Thyroid gland (tissue), 4 donors: ENCODE results near the gene NR4A3. TPM values are rescaled to one million over a fixed set of nuclear protein-coding genes. Genes with fewer than 3 reads are reported as not detected.

Experiments
- DNase-seq, 2 donors: peaks; one replicate each; pipeline ENCODE4 v3.0.0-alpha.2; 2019
- H3K27ac ChIP-seq, 3 donors: fragments of 200-600 bp; sonication (generic); 1 replicate in 2 of 3; 2 replicates in 1 of 3; pipeline ENCODE4 v1.5.1; 2016 to 2019; ENCODE audit warnings: mild to moderate bottlenecking in 1 of 3, moderate library complexity in 1 of 3
- H3K27me3 ChIP-seq: fragments of 200-600 bp; sonication (generic); one replicate; pipeline ENCODE4 v1.5.1; 2019
- H3K36me3 ChIP-seq, 2 donors: fragments of 200-600 bp; sonication (generic); one replicate each; pipeline ENCODE4 v1.5.1; 2016 to 2019
- H3K4me1 ChIP-seq, 2 donors: fragments of 200-600 bp; sonication (generic); one replicate each; pipeline ENCODE4 v1.5.1; 2017 to 2019
- H3K4me3 ChIP-seq, 3 donors: fragments of 200-600 bp; sonication (generic); replicated peaks in 1 of 3; 1 replicate in 2 of 3; 2 replicates in 1 of 3; pipeline ENCODE4 v1.5.1; 2016; ENCODE audit warnings: mild to moderate bottlenecking in 1 of 3
- H3K9me3 ChIP-seq: fragments of 200-600 bp; sonication (generic); one replicate; pipeline ENCODE4 v1.5.1; 2017
- CTCF ChIP-seq, 6 experiments: fragments of 200-600 bp in 3 of 6; fragments of 450-650 bp in 3 of 6; sonication (generic) in 3 of 6; IDR thresholded peaks; one replicate each; pipeline ENCODE4 v1.5.1; 2016 to 2019; ENCODE audit warnings: antibody characterized with exemption in 6 of 6, mild to moderate bottlenecking in 2 of 6, inconsistent platforms in 1 of 6, moderate library complexity in 1 of 6
- POLR2A ChIP-seq, 2 donors: fragments of 450-650 bp; IDR thresholded peaks; one replicate each; pipeline ENCODE4 v1.6.1; 2017; ENCODE audit warnings: antibody characterized with exemption in 2 of 2, mild to moderate bottlenecking in 2 of 2, moderate library complexity in 1 of 2
- WGBS, 2 donors: methylation state at CpG; one replicate each; pipeline ENCODE4 v1.1.5; 2017; 5-methylcytosine and 5-hydroxymethylcytosine counted together
- intact Hi-C: fragments of 100-400 bp; cut with DNase I; formaldehyde crosslinking; loops from one replicate; pipeline ENCODE4 v1.15.1; 2023
- total RNA-seq, 4 donors: library from RNA; depleted of rRNA; stranded (reverse); fragments of >200 nt; gene quantifications; one replicate each; pipeline ENCODE4 v1.2.3, GENCODE V29; 2016

The NR4A3 gene
- total RNA-seq, 4 donors from 2014 or later, result 1.7 to 4.8 (median 2.3) TPM

- intact Hi-C loops, result loop anchor here (5.0 kb wide), 1 partner anchor 75 kb away; no protein-coding TSS in a partner anchor
These were observed 5.6 kb downstream of the NR4A3 start for GRCh38 chr9:99827244-99827643.

GRCh38 chr9:99828054-99828416 is 6.3 kb downstream of the NR4A3 start:
- DNase-seq, result no peak
- no peak overlapping the region for H3K27ac ChIP-seq
- no peaks in the 10 kb centered on the region for H3K36me3 ChIP-seq
- H3K4me1 ChIP-seq, result peaks cover 12 to 13% of the 10 kb centered on the region in 2 donors
- no peak overlapping the region for H3K4me3 ChIP-seq
- intact Hi-C loops, result loop anchor here (5.0 kb wide), 1 partner anchor 74 kb away; no protein-coding TSS in a partner anchor
- TF ChIP-seq POLR2A (IDR thresholded peaks at IDR 0.05) (no peak), CTCF (IDR thresholded peaks at IDR 0.05) (no peak)
- H3K9me3 ChIP-seq, result no peaks in the 10 kb centered on the region
- no peaks in the 10 kb centered on the region for H3K27me3 ChIP-seq
- 79 to 89% methylated on average over 13 to 14 of the region's 15 CpGs for WGBS, 2 donors

More at GRCh38 chr9:99827244-99827643, 5.6 kb downstream of the NR4A3 start:
- Histone ChIP-seq H3K4me3 (no peak overlapping the region), H3K27ac (no peak overlapping the region), H3K27me3 (no peaks in the 10 kb centered on the region), H3K36me3 (no peaks in the 10 kb centered on the region), H3K9me3 (no peaks in the 10 kb centered on the region), H3K4me1 (peaks cover 13 to 14% of the 10 kb centered on the region in 2 donors)
- TF ChIP-seq CTCF (IDR thresholded peaks at IDR 0.05) (no peak), POLR2A (IDR thresholded peaks at IDR 0.05) (no peak)
- WGBS, 2 donors, result 88 to 96% methylated on average over 2 of the region's 2 CpGs
- DNase-seq, result no peak

- H3K9me3 ChIP-seq, result no peaks in the 10 kb centered on the region
- TF ChIP-seq CTCF (IDR thresholded peaks at IDR 0.05) (no peak), POLR2A (IDR thresholded peaks at IDR 0.05) (no peak)
- intact Hi-C loops, result loop anchor here (5.0 kb wide), 1 partner anchor 74 kb away; no protein-coding TSS in a partner anchor
- no peak overlapping the region for H3K4me3 ChIP-seq
- DNase-seq, result peak; percentile 9 to 14
- H3K36me3 ChIP-seq, result no peaks in the 10 kb centered on the region
- WGBS, 2 donors, result 29 to 61% methylated on average over 29 to 49 of the region's 78 CpGs
- H3K27ac ChIP-seq, result no peak overlapping the region
- no peaks in the 10 kb centered on the region for H3K27me3 ChIP-seq
- H3K4me1 ChIP-seq, result peaks cover 12 to 13% of the 10 kb centered on the region in 2 donors
These were observed 6.9 kb downstream of the NR4A3 start for GRCh38 chr9:99828417-99829176.

GRCh38 chr9:99831857-99832557 is 10.3 kb downstream of the NR4A3 start:
- Histone ChIP-seq H3K36me3 (no peaks in the 10 kb centered on the region), H3K27me3 (no peaks in the 10 kb centered on the region), H3K4me3 (no peak overlapping the region), H3K4me1 (no peaks in the 10 kb centered on the region), H3K9me3 (no peaks in the 10 kb centered on the region), H3K27ac (no peak overlapping the region)
- WGBS, 2 donors, result 93 to 95% methylated on average over 3 of the region's 3 CpGs
- DNase-seq, result no peak
- intact Hi-C loops, result no loop called here
- no peak for TF ChIP-seq POLR2A (IDR thresholded peaks at IDR 0.05)
- no peak for TF ChIP-seq CTCF (IDR thresholded peaks at IDR 0.05)

- TF ChIP-seq CTCF (IDR thresholded peaks at IDR 0.05), result no peak
- TF ChIP-seq POLR2A (IDR thresholded peaks at IDR 0.05), result no peak
- intact Hi-C loops, result no loop called here
- Histone ChIP-seq H3K9me3 (no peaks in the 10 kb centered on the region), H3K27me3 (no peaks in the 10 kb centered on the region), H3K27ac (no peak overlapping the region), H3K4me3 (no peak overlapping the region), H3K4me1 (no peaks in the 10 kb centered on the region), H3K36me3 (no peaks in the 10 kb centered on the region)
- 96% methylated on average over 7 of the region's 7 CpGs for WGBS, 2 donors
- DNase-seq, result no peak
These were observed 10.8 kb downstream of the NR4A3 start for GRCh38 chr9:99832558-99832864.
